K562 (cell line): ENCODE data around the gene DEFB114. TPM values are rescaled to one million over a fixed set of nuclear protein-coding genes. Genes with fewer than 3 reads are reported as not detected.

Experiments
- ASH1L ChIP-seq: fragments of 450-650 bp; IDR thresholded peaks from 2 replicates; pipeline ENCODE4 v1.6.1; 2018; ENCODE audit warnings: borderline replicate concordance, mild to moderate bottlenecking, low read depth; ENCODE audit not compliant: partially characterized antibody
- BMI1 ChIP-seq: fragments of 150-350 bp; IDR thresholded peaks from 2 replicates; pipeline ENCODE4 v1.6.1; 2014; ENCODE audit warnings: low read length
- CHD2 ChIP-seq: IDR thresholded peaks from 2 replicates; pipeline ENCODE4 v1.6.1; 2011; ENCODE audit warnings: low read depth, low read length
- HINFP ChIP-seq: fragments of 450-650 bp; conservative IDR thresholded peaks from 2 replicates; pipeline ENCODE4 v1.6.1; 2016; ENCODE audit warnings: missing genetic modification characterization, low read depth, mild to moderate bottlenecking, control low read depth, missing compliant biosample characterization
- HNRNPL ChIP-seq: fragments of 200-400 bp; formaldehyde crosslinking; IDR thresholded peaks from 2 replicates; pipeline ENCODE4 v1.6.1; 2017; ENCODE audit warnings: low read depth, mild to moderate bottlenecking, low read length
- HSF4 ChIP-seq: fragments of 250-450 bp; sonication (Bioruptor Pico); IDR thresholded peaks from 2 replicates; pipeline ENCODE4 v2.1.2; 2022; ENCODE audit warnings: mild to moderate bottlenecking, moderate library complexity, borderline replicate concordance
- JUN ChIP-seq, 2 experiments: sonication (generic) in 1 of 2; formaldehyde crosslinking in 1 of 2; IDR thresholded peaks; 2 replicates each; pipeline versions ENCODE4 v1.6.1 to v1.8.0; 2012 to 2022; ENCODE audit warnings: borderline replicate concordance in 2 of 2, mild to moderate bottlenecking in 2 of 2, improper control_type of control experiment in 1 of 2, low read depth in 1 of 2, low read length in 1 of 2, missing genetic modification reagents in 1 of 2
- MTA1 ChIP-seq: fragments of 450-650 bp; IDR thresholded peaks from 2 replicates; pipeline ENCODE4 v1.6.1; 2017; ENCODE audit warnings: borderline replicate concordance
- POLR2A ChIP-seq: fragments of 450-650 bp; conservative IDR thresholded peaks from 2 replicates; pipeline ENCODE4 v1.6.1; 2016
- POLR3A ChIP-seq: IDR thresholded peaks from 2 replicates; pipeline ENCODE4 v1.6.1; 2011; ENCODE audit warnings: borderline replicate concordance, mild to moderate bottlenecking, moderate library complexity; ENCODE audit not compliant: insufficient read length, insufficient read depth; ENCODE audit errors: extremely low read depth
- PTTG1 ChIP-seq: fragments of 450-650 bp; IDR thresholded peaks from 2 replicates; pipeline ENCODE4 v1.6.1; 2016; ENCODE audit warnings: low read depth, mild to moderate bottlenecking, missing genetic modification characterization, missing compliant biosample characterization
- RAD21 ChIP-seq, 2 experiments: fragments of 250-450 bp in 1 of 2; fragments of 450-650 bp in 1 of 2; sonication (Bioruptor Pico) in 1 of 2; formaldehyde crosslinking in 1 of 2; IDR thresholded peaks in 1 of 2; conservative IDR thresholded peaks in 1 of 2; 2 replicates each; pipeline versions ENCODE4 v1.4.0 to v1.8.0; 2020 to 2022; ENCODE audit warnings: mild to moderate bottlenecking in 2 of 2, moderate library complexity in 1 of 2
- RNF2 ChIP-seq: sonication (generic); IDR thresholded peaks from 2 replicates; pipeline ENCODE4 v1.6.1; 2016
- SIRT6 ChIP-seq: IDR thresholded peaks from one replicate; pipeline ENCODE4 v1.6.1; 2012; ENCODE audit warnings: low read depth, mild to moderate bottlenecking, control low read depth, inconsistent platforms, low read length, moderate library complexity
- SNIP1 ChIP-seq: fragments of 450-650 bp; IDR thresholded peaks from 2 replicates; pipeline ENCODE4 v1.7.1; 2017; ENCODE audit warnings: low read depth, mild to moderate bottlenecking
- TRIM24 ChIP-seq, 2 experiments: fragments of 450-650 bp; IDR thresholded peaks; 2 replicates each; pipeline ENCODE4 v1.6.1; 2016
- TSC22D4 ChIP-seq: fragments of 450-650 bp; IDR thresholded peaks from 2 replicates; pipeline ENCODE4 v1.6.1; 2016; ENCODE audit warnings: missing genetic modification characterization, missing biosample characterization, control low read depth
- VEZF1 ChIP-seq: fragments of 200-800 bp; sonication (Bioruptor generic); IDR thresholded peaks from 2 replicates; pipeline ENCODE4 v1.6.1; 2017; ENCODE audit warnings: missing genetic modification characterization, missing compliant biosample characterization
- XRCC3 ChIP-seq: fragments of 450-650 bp; IDR thresholded peaks from 2 replicates; pipeline ENCODE4 v1.6.1; 2017; ENCODE audit warnings: mild to moderate bottlenecking, moderate library complexity
- ZBTB8A ChIP-seq: fragments of 450-650 bp; IDR thresholded peaks from 2 replicates; pipeline ENCODE4 v1.6.1; 2018; ENCODE audit warnings: mild to moderate bottlenecking, moderate library complexity; ENCODE audit not compliant: partially characterized antibody
- ZFP36 ChIP-seq: fragments of 150-350 bp; IDR thresholded peaks from 2 replicates; pipeline ENCODE4 v1.6.1; 2018; ENCODE audit warnings: low read length, low read depth; ENCODE audit not compliant: partially characterized antibody
- ZHX1 ChIP-seq: fragments of 150-350 bp; conservative IDR thresholded peaks from 2 replicates; pipeline ENCODE4 v1.6.1; 2014; ENCODE audit warnings: low read length
- ZNF140 ChIP-seq: fragments of 250-450 bp; sonication (Bioruptor Pico); IDR thresholded peaks from 2 replicates; pipeline ENCODE4 v1.8.0; 2021; ENCODE audit warnings: moderate library complexity, mild to moderate bottlenecking, inconsistent platforms
- ZNF174 ChIP-seq: fragments of 250-450 bp; sonication (Bioruptor Pico); IDR thresholded peaks from 2 replicates; pipeline ENCODE4 v1.4.0; 2020; ENCODE audit warnings: mild to moderate bottlenecking
- ZNF764 ChIP-seq: fragments of 250-450 bp; sonication (Bioruptor Pico); IDR thresholded peaks from 2 replicates; pipeline ENCODE4 v1.4.0; 2020; ENCODE audit warnings: low read depth, mild to moderate bottlenecking, moderate library complexity
- polyA plus RNA-seq, 8 experiments: library from polyadenylated mRNA; depleted of rRNA in 4 of 8; stranded (reverse) in 5 of 8; unstranded in 3 of 8; fragments of >200 nt; fragmentation: Nextera tagmentation in 2 of 8; fragmentation: Illumina TruSeq in 1 of 8; extraction: Ambion mirVana in 2 of 8; extraction: Trizol in 1 of 8; gene quantifications; 2 replicates each; pipeline versions ENCODE4 v1.2.1 to v1.2.3, GENCODE V29; 2011 to 2014; ENCODE audit warnings: inconsistent platforms in 1 of 8, missing spikeins in 1 of 8
- total RNA-seq, 7 experiments: library from RNA; depleted of rRNA in 6 of 7; stranded (reverse); fragments of >200 nt in 6 of 7; fragmentation: Illumina TruSeq in 2 of 7; extraction: Trizol in 2 of 7; gene quantifications; 2 replicates each; pipeline versions ENCODE4 v1.2.1 to v1.2.3, GENCODE V29; 2011 to 2021; ENCODE audit warnings: low replicate concordance in 1 of 7

The DEFB114 gene
- total and polyA plus RNA-seq, 9 of the 15 experiments (the other 6 are each of a cell fraction or from before 2014, with no cell fraction given): not detected

- TF ChIP-seq VEZF1 (CRISPR knock-in tag) (no peak), XRCC3 (no peak), HNRNPL (no peak), POLR3A (no peak), MTA1 (no peak), ZHX1 (no peak), ZNF140 (CRISPR knock-in tag) (no peak), TSC22D4 (tag) (no peak), PTTG1 (no peak), ZFP36 (no peak), BMI1 (peak; percentile 98), ZBTB8A (no peak), CHD2 (no peak), RNF2 (0 out of 2 replicates have a peak, but pooled peaks have one; percentile 68), ZNF764 (CRISPR knock-in tag) (no peak), HINFP (tag) (peak; percentile 56; the same call in 1 of the 2 replicates), HSF4 (CRISPR knock-in tag) (no peak), ASH1L (no peak), SIRT6 (no peak), JUN (IDR thresholded peaks at IDR 0.05; ENCODE audit: borderline replicate concordance, low read depth, low read length) (peak; percentile 74; the same call in 1 of the 2 replicates), JUN (CRISPR knock-in tag; IDR thresholded peaks at IDR 0.05; ENCODE audit: borderline replicate concordance) (no peak), TRIM24 (IDR thresholded peaks at IDR 0.05) (peak in 1 of 2 experiments; percentile 71; a peak in 2 of 4 replicates), SNIP1 (no peak), ZNF174 (CRISPR knock-in tag) (no peak), RAD21 (CRISPR knock-in tag; conservative IDR thresholded peaks at IDR 0.05 in 1 of 2, IDR thresholded peaks at IDR 0.05 in 1 of 2) (no peak), POLR2A (no peak)
Measured at GRCh38 chr6:49939993-49940498, 23.9 kb downstream of the DEFB114 start (continued).
